ENCODE data around the gene SSNA1.

Gene SSNA1

GRCh38 chr9:137222190-137223077 lies 34.0 kb downstream of the SSNA1 start, which contains the start of gene RNF208 (continued):
- no peak for TF ChIP-seq ZNF626 (tag by site-specific recombination; IDR thresholded peaks at IDR 0.05)

- ChIA-PET POLR2A (interaction anchor here (0.6 to 17.2 kb wide), 33 partner anchors 15 to 1114 kb away, joined by 3 to 304 read pairs (median 4); partner anchors contain the start of genes AJM1, ANAPC2, MAN1B1 and NDOR1), CTCF (interaction anchor here (0.6 to 6.7 kb wide), 11 partner anchors 10 to 177 kb away, joined by 3 to 54 read pairs (median 4); partner anchors contain the start of genes ANAPC2, MAN1B1, NDOR1 and NPDC1)
- Histone ChIP-seq H3K9me3 (ENCODE audit: control insufficient read depth, insufficient read depth, low read depth, low read length) (no peaks in the 10 kb centered on the region), H3K36me3 (ENCODE audit: control insufficient read depth in 2 of 2, insufficient read depth in 1 of 2, low read length in 2 of 2) (peaks cover 0 to 14% of the 10 kb centered on the region in 2 experiments; a peak in 1 of 3 replicates), H3K4me1 (ENCODE audit: control insufficient read depth, insufficient read depth, low read length) (peaks cover 4% of the 10 kb centered on the region), H3K27ac (ENCODE audit: extremely low read depth, low read depth, low read length) (peak overlapping the region; percentile 83), H3K4me3 (ENCODE audit: low read depth, low read length) (peak overlapping the region; percentile 89)
- TF ChIP-seq KLF9 (tag by site-specific recombination; IDR thresholded peaks at IDR 0.05; ENCODE audit: low read depth): peak; percentile 47; the same call in 1 of the 2 replicates
- TF ChIP-seq WT1 (tag by site-specific recombination; IDR thresholded peaks at IDR 0.05): no peak
- TF ChIP-seq GLIS2 (tag by site-specific recombination; IDR thresholded peaks at IDR 0.05): peak; percentile 90; the same call in 1 of the 2 replicates
- TF ChIP-seq ZNF76 (tag by site-specific recombination; IDR thresholded peaks at IDR 0.05; ENCODE audit: borderline replicate concordance, low read depth): peak; percentile 84
- TF ChIP-seq SP2 (tag by site-specific recombination; IDR thresholded peaks at IDR 0.05): peak; percentile 90
- peak; percentile 57; the same call in 1 of the 2 replicates for TF ChIP-seq ZNF692 (tag by site-specific recombination; IDR thresholded peaks at IDR 0.05)
- no peak for TF ChIP-seq ZNF148 (tag by site-specific recombination; IDR thresholded peaks at IDR 0.05; ENCODE audit: borderline replicate concordance)
- peak; percentile 31 for TF ChIP-seq ZFHX2 (tag by site-specific recombination; conservative IDR thresholded peaks at IDR 0.05)
- TF ChIP-seq ZNF19 (tag by site-specific recombination; IDR thresholded peaks at IDR 0.05; ENCODE audit: low read depth): no peak
- peak; percentile 97 for TF ChIP-seq ZBTB11 (tag by site-specific recombination; conservative IDR thresholded peaks at IDR 0.05; ENCODE audit: low read depth)
- peak; percentile 66 for TF ChIP-seq KLF10 (tag by site-specific recombination; IDR thresholded peaks at IDR 0.05)
- TF ChIP-seq KLF7 (tag by site-specific recombination; IDR thresholded peaks at IDR 0.05; ENCODE audit: borderline replicate concordance): no peak
- TF ChIP-seq ZBTB48 (tag by site-specific recombination; IDR thresholded peaks at IDR 0.05): 0 out of 2 replicates have a peak, but pooled peaks have one; percentile 18
- no peak for TF ChIP-seq ZNF529 (tag by site-specific recombination; IDR thresholded peaks at IDR 0.05; ENCODE audit: insufficient replicate concordance)
- TF ChIP-seq ZEB2 (tag by site-specific recombination; IDR thresholded peaks at IDR 0.05): no peak
- peak; percentile 76 for TF ChIP-seq SP3 (tag by site-specific recombination; IDR thresholded peaks at IDR 0.05)
- no peak for TF ChIP-seq ZNF174 (tag by site-specific recombination; IDR thresholded peaks at IDR 0.05)
- TF ChIP-seq ZNF521 (tag by site-specific recombination; IDR thresholded peaks at IDR 0.05): no peak
- peak; percentile 25; the same call in 1 of the 2 replicates for TF ChIP-seq SP7 (tag by site-specific recombination; IDR thresholded peaks at IDR 0.05)
- no peak for TF ChIP-seq ZNF677 (tag by site-specific recombination; IDR thresholded peaks at IDR 0.05)
- TF ChIP-seq ZBTB10 (tag by site-specific recombination; IDR thresholded peaks at IDR 0.05): peak; percentile 96
- peak; percentile 37; the same call in 1 of the 2 replicates for TF ChIP-seq FEZF1 (tag by site-specific recombination; IDR thresholded peaks at IDR 0.05)
Measured at GRCh38 chr9:137223078-137223970, 34.8 kb downstream of the SSNA1 start.

Measured in HEK293 (cell line).